Measurements from ENCODE around the gene TSFM. TPM values are rescaled to one million over a fixed set of nuclear protein-coding genes. Genes with fewer than 3 reads are reported as not detected.
A peak's percentile ranks its signal among the peaks of the same experiment; 100 is the strongest.

Gene TSFM
- total and polyA plus RNA-seq, 7 donors = 8.0 to 49.3 (median 29.6) TPM

DNA sequence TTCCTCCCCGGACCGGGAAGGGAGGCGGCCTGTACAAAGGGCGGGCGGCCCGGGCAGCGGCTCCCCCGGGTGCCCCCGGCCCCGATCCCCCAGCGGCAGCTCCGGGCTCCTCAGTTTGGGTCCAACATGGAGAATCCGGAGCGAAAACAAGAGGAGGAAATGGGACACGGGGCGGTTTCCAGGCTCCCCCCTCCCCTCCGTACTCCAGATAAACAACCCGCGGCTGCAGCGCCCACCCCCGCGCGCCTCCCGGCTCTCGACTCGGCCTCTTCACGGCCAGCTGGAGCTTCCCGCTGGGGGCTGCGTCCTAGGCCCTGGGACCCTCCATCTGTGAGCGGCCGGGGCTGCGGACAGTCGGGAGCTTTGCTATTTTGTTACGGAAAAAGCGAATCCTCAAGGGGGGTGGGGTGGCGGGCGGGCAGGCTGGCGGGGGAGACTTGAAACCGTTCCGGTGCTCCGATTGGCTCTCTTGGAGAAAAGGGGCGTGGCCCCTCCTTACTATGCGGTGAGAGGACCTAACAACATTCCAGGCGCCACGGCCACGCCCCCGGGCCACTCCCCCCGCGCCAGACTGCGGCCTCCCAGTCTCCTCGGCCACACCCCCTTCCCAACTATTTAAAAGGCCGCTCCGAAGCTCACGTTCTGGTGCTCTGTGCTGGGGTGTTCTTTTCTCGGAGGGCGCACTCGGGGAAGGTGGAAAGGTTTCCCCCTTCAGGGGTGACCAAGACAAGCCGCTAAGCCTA is 64.2 kb downstream of the TSFM start, which contains the start of gene CTDSP2:
CTDSP2 (minus strand) TSS at position 153 of the 743 bp plus-strand sequence. CDS start 294 bp downstream, outside the sequence.
- TF ChIP-seq POLR2A (IDR thresholded peaks at IDR 0.05) = peak; percentile 52 to 66
- peak in 1 of 4 donors; percentile 22 for TF ChIP-seq EP300 (IDR thresholded peaks at IDR 0.05)
- TF ChIP-seq, protein P1, sequence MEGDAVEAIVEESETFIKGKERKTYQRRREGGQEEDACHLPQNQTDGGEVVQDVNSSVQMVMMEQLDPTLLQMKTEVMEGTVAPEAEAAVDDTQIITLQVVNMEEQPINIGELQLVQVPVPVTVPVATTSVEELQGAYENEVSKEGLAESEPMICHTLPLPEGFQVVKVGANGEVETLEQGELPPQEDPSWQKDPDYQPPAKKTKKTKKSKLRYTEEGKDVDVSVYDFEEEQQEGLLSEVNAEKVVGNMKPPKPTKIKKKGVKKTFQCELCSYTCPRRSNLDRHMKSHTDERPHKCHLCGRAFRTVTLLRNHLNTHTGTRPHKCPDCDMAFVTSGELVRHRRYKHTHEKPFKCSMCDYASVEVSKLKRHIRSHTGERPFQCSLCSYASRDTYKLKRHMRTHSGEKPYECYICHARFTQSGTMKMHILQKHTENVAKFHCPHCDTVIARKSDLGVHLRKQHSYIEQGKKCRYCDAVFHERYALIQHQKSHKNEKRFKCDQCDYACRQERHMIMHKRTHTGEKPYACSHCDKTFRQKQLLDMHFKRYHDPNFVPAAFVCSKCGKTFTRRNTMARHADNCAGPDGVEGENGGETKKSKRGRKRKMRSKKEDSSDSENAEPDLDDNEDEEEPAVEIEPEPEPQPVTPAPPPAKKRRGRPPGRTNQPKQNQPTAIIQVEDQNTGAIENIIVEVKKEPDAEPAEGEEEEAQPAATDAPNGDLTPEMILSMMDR (IDR thresholded peaks at IDR 0.05) = peak in 1 of 4 experiments; percentile 8
- TF ChIP-seq POLR2AphosphoS5 (IDR thresholded peaks at IDR 0.05) = peak; percentile 72 to 95 (median 81)
- no peaks in the 10 kb centered on the region for H3K36me3 ChIP-seq
- DNase-seq = peak; percentile 100
- peak within 1 kb of the TSS; percentile 90 to 100 (median 97) for H3K4me3 ChIP-seq
- peaks cover 0 to 61% (median 44%) of the 10 kb centered on the region in 4 donors for H3K4me1 ChIP-seq
- no peaks in the 10 kb centered on the region for H3K9me3 ChIP-seq
- intact Hi-C loops (cut with DNase I) = no loop called here
- H3K27me3 ChIP-seq = no peaks in the 10 kb centered on the region
- peak within 1 kb of the TSS; percentile 100 for H3K27ac ChIP-seq
- 0 to 1% methylated on average over 58 of the region's 58 CpGs for WGBS, 2 donors

Small RNA genes within 50 kb of the gene (small RNA-seq; reads per million reads assigned to genes)
- gene MIR26A2 = 2.7 to 7.8 (median 3.5) reads per million in 3 donors
- gene RNU6-1083P = 0 reads per million in 3 donors

Other genes with a start within 250 kb of the TSFM start
- 100 to 1,000 TPM; 118 to 194 (median 141) TPM for gene DCTN2, start 235.6 kb upstream of the TSFM start, total RNA-seq
- 100 to 1,000 TPM; 141 to 204 (median 172) TPM for gene DCTN2, start 235.6 kb upstream of the TSFM start, polyA plus RNA-seq
- 1 to 10 TPM; 3.6 to 8.9 (median 6.9) TPM for gene KIF5A, start 232.7 kb upstream of the TSFM start, total RNA-seq
- gene KIF5A, start 232.7 kb upstream of the TSFM start, polyA plus RNA-seq = 1 to 10 TPM in 1 of 3 donors, under 1 TPM in 2; under 0.01 to 3.5 (median 0.46) TPM
- gene PIP4K2C, start 191.6 kb upstream of the TSFM start, total RNA-seq = 10 to 100 TPM; 13.3 to 22.8 (median 18.4) TPM
- gene PIP4K2C, start 191.6 kb upstream of the TSFM start, polyA plus RNA-seq = 10 to 100 TPM; 21.0 to 30.5 (median 28.6) TPM
- gene DTX3, start 178.0 kb upstream of the TSFM start, total RNA-seq = 10 to 100 TPM; 42.9 to 68.4 (median 50.7) TPM
- 10 to 100 TPM in 1 of 3 donors, 1 to 10 TPM in 2; 1.2 to 12.5 (median 8.4) TPM for gene DTX3, start 178.0 kb upstream of the TSFM start, polyA plus RNA-seq
- gene ARHGEF25, start 171.4 kb upstream of the TSFM start, total RNA-seq = 100 to 1,000 TPM in 3 of 4 donors, 10 to 100 TPM in 1; 99.4 to 140 (median 113) TPM
- gene ARHGEF25, start 171.4 kb upstream of the TSFM start, polyA plus RNA-seq = 10 to 100 TPM in 2 of 3 donors, 1 to 10 TPM in 1; 5.8 to 22.8 (median 18.2) TPM
- 1 to 10 TPM in 3 of 4 donors, under 1 TPM in 1; 0.99 to 4.4 (median 3.3) TPM for gene B4GALNT1, start 149.6 kb upstream of the TSFM start, total RNA-seq
- 1 to 10 TPM in 1 of 3 donors, not detected in 2; 2.7 TPM for gene B4GALNT1, start 149.6 kb upstream of the TSFM start, polyA plus RNA-seq
- gene OS9, start 88.7 kb upstream of the TSFM start, total RNA-seq = 100 to 1,000 TPM; 122 to 183 (median 156) TPM
- gene OS9, start 88.7 kb upstream of the TSFM start, polyA plus RNA-seq = 100 to 1,000 TPM in 1 of 3 donors, 10 to 100 TPM in 2; 69.1 to 243 (median 95.3) TPM
- gene AGAP2, start 44.0 kb upstream of the TSFM start, total RNA-seq = 1 to 10 TPM in 3 of 4 donors, under 1 TPM in 1; 0.82 to 3.0 (median 1.8) TPM
- 1 to 10 TPM in 1 of 3 donors, under 1 TPM in 2; under 0.01 to 6.4 (median 0.46) TPM for gene AGAP2, start 44.0 kb upstream of the TSFM start, polyA plus RNA-seq
- gene TSPAN31, start 37.7 kb upstream of the TSFM start, total RNA-seq = 10 to 100 TPM; 43.2 to 85.8 (median 69.3) TPM
- gene TSPAN31, start 37.7 kb upstream of the TSFM start, polyA plus RNA-seq = 10 to 100 TPM; 12.0 to 33.8 (median 15.7) TPM
- 100 to 1,000 TPM in 1 of 4 donors, 10 to 100 TPM in 3; 54.6 to 108 (median 82.5) TPM for gene CDK4, start 30.5 kb upstream of the TSFM start, total RNA-seq
- gene CDK4, start 30.5 kb upstream of the TSFM start, polyA plus RNA-seq = 10 to 100 TPM; 34.9 to 89.1 (median 43.2) TPM
- gene MARCHF9, start 27.7 kb upstream of the TSFM start, total RNA-seq = 10 to 100 TPM in 2 of 4 donors, 1 to 10 TPM in 2; 6.1 to 12.5 (median 9.4) TPM
- 10 to 100 TPM in 1 of 3 donors, 1 to 10 TPM in 2; 5.5 to 14.9 (median 7.8) TPM for gene MARCHF9, start 27.7 kb upstream of the TSFM start, polyA plus RNA-seq
- gene CYP27B1, start 15.7 kb upstream of the TSFM start, total RNA-seq = under 1 TPM in 1 of 4 donors, not detected in 3; 0.28 TPM
- 1 to 10 TPM in 2 of 3 donors, not detected in 1; 1.2 to 2.0 TPM for gene CYP27B1, start 15.7 kb upstream of the TSFM start, polyA plus RNA-seq
- 10 to 100 TPM in 1 of 4 donors, 1 to 10 TPM in 3; 3.8 to 12.2 (median 7.4) TPM for gene METTL1, start 10.7 kb upstream of the TSFM start, total RNA-seq
- 10 to 100 TPM in 2 of 3 donors, 1 to 10 TPM in 1; 7.6 to 16.7 (median 10.2) TPM for gene METTL1, start 10.7 kb upstream of the TSFM start, polyA plus RNA-seq
- 10 to 100 TPM in 2 of 4 donors, 1 to 10 TPM in 2; 9.0 to 11.9 (median 10.6) TPM for gene EEF1AKMT3, start 10.2 kb upstream of the TSFM start, total RNA-seq
- 1 to 10 TPM; 1.6 to 8.4 (median 2.5) TPM for gene EEF1AKMT3, start 10.2 kb upstream of the TSFM start, polyA plus RNA-seq
- gene AVIL, start 35.9 kb downstream of the TSFM start, total RNA-seq = 10 to 100 TPM in 1 of 4 donors, 1 to 10 TPM in 3; 2.1 to 12.2 (median 5.1) TPM
- 10 to 100 TPM in 1 of 3 donors, 1 to 10 TPM in 2; 6.2 to 11.4 (median 8.3) TPM for gene AVIL, start 35.9 kb downstream of the TSFM start, polyA plus RNA-seq
- 100 to 1,000 TPM; 121 to 183 (median 135) TPM for gene CTDSP2, start 63.9 kb downstream of the TSFM start, total RNA-seq
- 100 to 1,000 TPM in 2 of 3 donors, 10 to 100 TPM in 1; 85.3 to 122 (median 105) TPM for gene CTDSP2, start 63.9 kb downstream of the TSFM start, polyA plus RNA-seq
- 10 to 100 TPM in 3 of 4 donors, 1 to 10 TPM in 1; 5.3 to 39.0 (median 13.2) TPM for gene ATP23, start 158.8 kb downstream of the TSFM start, total RNA-seq
- gene ATP23, start 158.8 kb downstream of the TSFM start, polyA plus RNA-seq = 10 to 100 TPM; 14.8 to 43.5 (median 25.8) TPM

All from sigmoid colon (tissue), 7 donors.